H1 (cell line): Measurements from ENCODE around the gene SLC39A2. TPM values are rescaled to one million over a fixed set of nuclear protein-coding genes. Genes with fewer than 3 reads are reported as not detected.

Experiments
- CTCF ChIA-PET: fragments of 300-600 bp; sonication (Branson Sonifier 250); formaldehyde crosslinking; loops from one replicate; lab custom pipeline; 2021; ENCODE audit not compliant: partially characterized antibody; lab: Charles Lee
- POLR2A ChIA-PET: fragments of 300-600 bp; sonication (Branson Sonifier 250); formaldehyde crosslinking; loops from one replicate; lab custom pipeline; 2021; ENCODE audit warnings: inconsistent platforms; ENCODE audit not compliant: partially characterized antibody; lab: Charles Lee
- DNase-seq, 2 experiments: peaks; one replicate each; pipeline versions ENCODE4 v3.0.0 to v3.0.0-alpha.2; 2010 to 2022; ENCODE audit warnings: low spot score in 2 of 2, low read depth in 1 of 2, mixed read lengths in 1 of 2
- FAIRE-seq: peaks from 2 replicates; lab custom pipeline; 2011; peaks lifted over from hg19 to GRCh38; lab: Jason Lieb, UNC
- H2AFZ ChIP-seq: 2 replicates; pipeline ENCODE4 v1.8.1; 2012; ENCODE audit warnings: low read length, inconsistent platforms
- H2AK5ac ChIP-seq: 2 replicates; pipeline ENCODE4 v1.6.1; 2013; ENCODE audit warnings: low read depth, low read length
- H2BK120ac ChIP-seq: replicated peaks from 2 replicates; pipeline ENCODE3; 2013; ENCODE audit warnings: low read depth, low read length, inconsistent platforms
- H2BK12ac ChIP-seq: 2 replicates; pipeline ENCODE4 v1.6.1; 2013; ENCODE audit warnings: low read depth, low read length
- H2BK15ac ChIP-seq: 2 replicates; pipeline ENCODE4 v1.6.1; 2013; ENCODE audit warnings: low read length
- H2BK20ac ChIP-seq: 2 replicates; pipeline ENCODE4 v1.6.1; 2013; ENCODE audit warnings: low read length
- H2BK5ac ChIP-seq: 2 replicates; pipeline ENCODE4 v1.6.1; 2013; ENCODE audit warnings: low read depth, low read length
- H3K14ac ChIP-seq: 2 replicates; pipeline ENCODE4 v1.6.1; 2013; ENCODE audit warnings: inconsistent platforms; ENCODE audit not compliant: insufficient read length
- H3K18ac ChIP-seq: 2 replicates; pipeline ENCODE4 v1.6.1; 2013; ENCODE audit warnings: low read length; ENCODE audit errors: extremely low read depth
- H3K23ac ChIP-seq: 2 replicates; pipeline ENCODE4 v1.6.1; 2013; ENCODE audit warnings: inconsistent platforms; ENCODE audit not compliant: insufficient read length
- H3K23me2 ChIP-seq: 2 replicates; pipeline ENCODE4 v1.6.1; 2013; ENCODE audit warnings: low read depth, low read length
- H3K27ac ChIP-seq: 2 replicates; pipeline ENCODE4 v1.6.1; 2011; ENCODE audit warnings: low read depth, low read length, inconsistent platforms
- H3K27me3 ChIP-seq, 4 experiments: replicated peaks in 1 of 4; 1 replicate in 1 of 4; 2 replicates in 3 of 4; pipeline versions ENCODE4 v1.6.1 to v1.8.1; 2011 to 2013; ENCODE audit warnings: low read length in 3 of 4, mild to moderate bottlenecking in 3 of 4, inconsistent platforms in 2 of 4, mixed read lengths in 2 of 4, moderate library complexity in 1 of 4; ENCODE audit not compliant: control insufficient read depth in 3 of 4, insufficient read depth in 3 of 4; ENCODE audit errors: extremely low read depth in 1 of 4
- H3K36me3 ChIP-seq, 4 experiments: 2 replicates each; pipeline versions ENCODE4 v1.6.1 to v1.8.1; 2011 to 2013; ENCODE audit warnings: mild to moderate bottlenecking in 4 of 4, low read length in 3 of 4, moderate library complexity in 2 of 4, control low read depth in 1 of 4, inconsistent platforms in 1 of 4; ENCODE audit not compliant: insufficient read depth in 4 of 4, control insufficient read depth in 2 of 4
- H3K4ac ChIP-seq: replicated peaks from 2 replicates; pipeline ENCODE3; 2013; ENCODE audit warnings: low read length, low read depth, mixed read lengths, inconsistent platforms; ENCODE audit not compliant: insufficient read length
- H3K4me1 ChIP-seq, 4 experiments: replicated peaks in 1 of 4; 1 replicate in 1 of 4; 2 replicates in 3 of 4; pipeline versions ENCODE4 v1.6.1 to v1.8.1; 2011 to 2013; ENCODE audit warnings: low read length in 3 of 4, inconsistent platforms in 2 of 4, mixed read lengths in 1 of 4; ENCODE audit not compliant: insufficient read depth in 4 of 4, control insufficient read depth in 3 of 4
- H3K4me2 ChIP-seq, 2 experiments: 2 replicates each; pipeline versions ENCODE4 v1.6.1 to v1.8.1; 2011 to 2013; ENCODE audit warnings: low read depth in 2 of 2, low read length in 2 of 2, control low read depth in 1 of 2, inconsistent platforms in 1 of 2, mild to moderate bottlenecking in 1 of 2; ENCODE audit not compliant: insufficient read depth in 1 of 2
- H3K4me3 ChIP-seq, 4 experiments: fragments of 200-600, 300-600 bp in 1 of 4; sonication (generic), shearing (Covaris generic), sonication (Bioruptor Twin) in 1 of 4; 2 replicates each; pipeline versions ENCODE4 v1.5.1 to v1.8.1; 2011 to 2016; ENCODE audit warnings: low read length in 4 of 4, low read depth in 3 of 4, control low read depth in 2 of 4, inconsistent platforms in 2 of 4, mild to moderate bottlenecking in 2 of 4, mixed read lengths in 1 of 4, moderate library complexity in 1 of 4; ENCODE audit not compliant: insufficient read depth in 2 of 4; ENCODE audit errors: extremely low read depth in 1 of 4
- H3K56ac ChIP-seq: replicated peaks from 2 replicates; pipeline ENCODE3; 2013; ENCODE audit warnings: low read depth, mild to moderate bottlenecking, mixed read lengths, low read length, inconsistent platforms; ENCODE audit not compliant: insufficient read length
- H3K79me1 ChIP-seq: 2 replicates; pipeline ENCODE4 v1.6.1; 2013; ENCODE audit warnings: low read depth, low read length, control low read depth
- H3K79me2 ChIP-seq, 2 experiments: 2 replicates each; pipeline versions ENCODE4 v1.6.1 to v1.8.1; 2012 to 2013; ENCODE audit warnings: low read length in 2 of 2, mild to moderate bottlenecking in 2 of 2, inconsistent platforms in 1 of 2; ENCODE audit not compliant: insufficient read depth in 2 of 2, control insufficient read depth in 1 of 2
- H3K9ac ChIP-seq, 4 experiments: replicated peaks in 1 of 4; 1 replicate in 1 of 4; 2 replicates in 3 of 4; pipeline versions ENCODE4 v1.6.1 to v1.8.1; 2011 to 2013; ENCODE audit warnings: low read depth in 3 of 4, low read length in 3 of 4, control low read depth in 2 of 4, mild to moderate bottlenecking in 2 of 4, moderate library complexity in 2 of 4, inconsistent platforms in 1 of 4; ENCODE audit errors: extremely low read depth in 1 of 4
- H3K9me3 ChIP-seq, 2 experiments: 2 replicates each; pipeline versions ENCODE4 v1.6.1 to v1.8.1; 2012 to 2013; ENCODE audit warnings: mild to moderate bottlenecking in 2 of 2, moderate library complexity in 2 of 2, control low read depth in 1 of 2, inconsistent platforms in 1 of 2, low read depth in 1 of 2, low read length in 1 of 2, mixed read lengths in 1 of 2; ENCODE audit not compliant: insufficient read depth in 2 of 2
- H4K20me1 ChIP-seq, 2 experiments: replicated peaks in 1 of 2; 2 replicates each; pipeline versions ENCODE3 to v1.8.1; 2011 to 2013; ENCODE audit warnings: inconsistent platforms in 2 of 2, low read length in 2 of 2, mild to moderate bottlenecking in 1 of 2; ENCODE audit not compliant: insufficient read depth in 2 of 2, control insufficient read depth in 1 of 2
- H4K5ac ChIP-seq: 2 replicates; pipeline ENCODE4 v1.6.1; 2013; ENCODE audit warnings: low read length, low read depth, mixed read lengths, inconsistent platforms; ENCODE audit not compliant: insufficient read length
- H4K8ac ChIP-seq: 2 replicates; pipeline ENCODE4 v1.8.0; 2013; ENCODE audit warnings: mild to moderate bottlenecking, moderate library complexity, low read length, inconsistent platforms; ENCODE audit not compliant: insufficient read depth; ENCODE audit errors: extremely low read depth
- H4K91ac ChIP-seq: replicated peaks from 2 replicates; pipeline ENCODE3; 2013; ENCODE audit warnings: low read length, mixed read lengths, inconsistent platforms; ENCODE audit not compliant: insufficient read length
- BRCA1 ChIP-seq: IDR thresholded peaks from 2 replicates; pipeline ENCODE4 v1.6.1; 2012; ENCODE audit warnings: low read depth, low read length, improper control_type of control experiment
- CBX5 ChIP-seq: fragments of 300-800, 300-1000 bp; sonication (generic); IDR thresholded peaks from 2 replicates; pipeline ENCODE4 v1.7.1; 2016; ENCODE audit warnings: antibody characterized with exemption, low read length, low read depth
- CTBP2 ChIP-seq: IDR thresholded peaks from 2 replicates; pipeline ENCODE4 v1.7.0; 2011; ENCODE audit warnings: borderline replicate concordance, mild to moderate bottlenecking, moderate library complexity, mixed read lengths, low read length; ENCODE audit not compliant: insufficient read depth, insufficient read length
- HDAC2 ChIP-seq, 2 experiments: fragments of 300-600 bp in 1 of 2; sonication (generic) in 1 of 2; IDR thresholded peaks; 2 replicates each; pipeline ENCODE4 v1.6.1; 2011 to 2012; ENCODE audit warnings: low read depth in 2 of 2, low read length in 2 of 2, mild to moderate bottlenecking in 2 of 2, moderate library complexity in 2 of 2, borderline replicate concordance in 1 of 2, inconsistent platforms in 1 of 2
- JUN ChIP-seq: IDR thresholded peaks from 2 replicates; pipeline ENCODE4 v1.6.1; 2011; ENCODE audit warnings: low read depth, mild to moderate bottlenecking, improper control_type of control experiment, low read length
- SIX5 ChIP-seq: IDR thresholded peaks from 2 replicates; pipeline ENCODE4 v1.6.1; 2011; ENCODE audit warnings: mild to moderate bottlenecking, low read depth, low read length
- SP2 ChIP-seq: IDR thresholded peaks from 2 replicates; pipeline ENCODE4 v1.6.1; 2012; ENCODE audit warnings: mild to moderate bottlenecking, low read length, inconsistent platforms
- TAF1 ChIP-seq: IDR thresholded peaks from 2 replicates; pipeline ENCODE4 v1.6.1; 2011; ENCODE audit warnings: mild to moderate bottlenecking, low read depth, low read length
- TCF12 ChIP-seq: IDR thresholded peaks from 2 replicates; pipeline ENCODE4 v1.6.1; 2011; ENCODE audit warnings: low read depth, mild to moderate bottlenecking, low read length
- USF2 ChIP-seq: IDR thresholded peaks from 2 replicates; pipeline ENCODE4 v1.6.1; 2011; ENCODE audit warnings: low read length, improper control_type of control experiment
- YY1 ChIP-seq: IDR thresholded peaks from 2 replicates; pipeline ENCODE4 v1.6.1; 2011; ENCODE audit warnings: low read depth, mild to moderate bottlenecking, low read length
- WGBS, 2 experiments: shearing (Covaris generic) in 1 of 2; methylation state at CpG; one replicate each; pipeline versions ENCODE4 v1.1.6 to v1.1.7; 2013 to 2015; ENCODE audit warnings: low lambda C conversion rate in 2 of 2, mixed read lengths in 2 of 2, inconsistent platforms in 1 of 2, low coverage in 1 of 2, missing lambda C conversion rate in 1 of 2; ENCODE audit not compliant: insufficient replicate concordance in 2 of 2, insufficient coverage in 1 of 2, insufficient read length in 1 of 2; ENCODE audit errors: extremely low coverage in 1 of 2, missing lambda C conversion rate in 1 of 2; 5-methylcytosine and 5-hydroxymethylcytosine counted together
- polyA plus RNA-seq, 7 experiments: library from polyadenylated mRNA; depleted of rRNA in 3 of 7; stranded (reverse) in 5 of 7; unstranded in 2 of 7; fragments of >200 nt in 5 of 7; fragments of 200-250 nt in 2 of 7; gene quantifications; 1 replicate in 5 of 7; 2 replicates in 1 of 7; 4 replicates in 1 of 7; pipeline versions ENCODE4 v1.2.1 to v1.2.3, GENCODE V29; 2011 to 2013; ENCODE audit warnings: missing spikeins in 2 of 7, mixed read lengths in 2 of 7
- total RNA-seq: library from RNA; stranded (reverse); fragmentation: NEBNext Ultra II Directional; extraction: Animal tissue kit (Norgen Biotek cat#: 25700); gene quantifications from 2 replicates; pipeline ENCODE4 v1.2.1, GENCODE V29; 2021

The SLC39A2 gene
- total and polyA plus RNA-seq, 2 of the 8 experiments (the other 6 are each of a cell fraction or from before 2014, with no cell fraction given), result 0.14 to 0.22 TPM

- H4K91ac ChIP-seq, result no peak overlapping the region
- no peak overlapping the region for H3K14ac ChIP-seq
- no peak overlapping the region for H4K5ac ChIP-seq
- no peak overlapping the region for H3K4me3 ChIP-seq
- ChIA-PET POLR2A (interaction anchor here (1.2 to 1.4 kb wide), 3 partner anchors 22 to 53 kb away, joined by 3 read pairs; partner anchors contain the start of gene ARHGEF40), CTCF (interaction anchor here (0.9 to 16.1 kb wide), 11 partner anchors 8 to 160 kb away, joined by 3 to 371 read pairs (median 31); partner anchors contain the start of genes ARHGEF40, RNASE13, RNASE7 and SLC39A2)
- no peak overlapping the region for H2AK5ac ChIP-seq
- no peak overlapping the region for H2BK20ac ChIP-seq
- DNase-seq (no peak), FAIRE-seq (no peak)
- H3K9me3 ChIP-seq, result no peaks in the 10 kb centered on the region
- no peak overlapping the region for H2BK15ac ChIP-seq
- 91% methylated on average over 28 of the region's 28 CpGs; no CpG with 5 or more reads in 1 of the 2 experiments for WGBS, 2 experiments
- H3K56ac ChIP-seq, result no peak overlapping the region
- no peak overlapping the region for H3K9ac ChIP-seq
- H3K4me1 ChIP-seq, result peaks cover 2 to 7% (median 5%) of the 10 kb centered on the region in 4 experiments; a peak in 5 of 7 replicates
- no peaks in the 10 kb centered on the region for H4K20me1 ChIP-seq
- H3K18ac ChIP-seq, result no peak overlapping the region
- H3K36me3 ChIP-seq, result peaks cover 0 to 5% (median under 1%) of the 10 kb centered on the region in 4 experiments; a peak in 3 of 8 replicates
- peaks cover 0 to 4% (median under 1%) of the 10 kb centered on the region in 4 experiments; a peak in 3 of 7 replicates for H3K27me3 ChIP-seq
- H3K23ac ChIP-seq, result no peak overlapping the region
- no peak overlapping the region for H3K4me2 ChIP-seq
- no peaks in the 10 kb centered on the region for H3K79me1 ChIP-seq
- H3K79me2 ChIP-seq, result no peaks in the 10 kb centered on the region
- H2BK12ac ChIP-seq, result no peak overlapping the region
- 0 out of 2 replicates have a peak, but pooled peaks cover 2% of the 10 kb centered on the region for H3K23me2 ChIP-seq
- no peak overlapping the region for H4K8ac ChIP-seq
- H2AFZ ChIP-seq, result no peak overlapping the region
- no peak overlapping the region for H2BK120ac ChIP-seq
- H3K27ac ChIP-seq, result no peak overlapping the region
- H2BK5ac ChIP-seq, result no peak overlapping the region
- no peak overlapping the region for H3K4ac ChIP-seq
- TF ChIP-seq SIX5 (no peak), JUN (no peak), CBX5 (no peak), USF2 (no peak), TCF12 (no peak), TAF1 (no peak), YY1 (no peak), CTBP2 (no peak), HDAC2 (IDR thresholded peaks at IDR 0.05; ENCODE audit: borderline replicate concordance in 1 of 2, low read depth in 2 of 2, low read length in 2 of 2) (no peak), SP2 (no peak), BRCA1 (no peak)
These were observed 18.6 kb downstream of the SLC39A2 start for GRCh38 chr14:21017528-21018245.
